ENCODE data around the gene KCNK7. TPM values are rescaled to one million over a fixed set of nuclear protein-coding genes. Genes with fewer than 3 reads are reported as not detected.

KCNK7 gene
- total and polyA plus RNA-seq, 12 donors, result 0.22 to 1.5 (median 0.36) TPM; not detected in 2

DNA sequence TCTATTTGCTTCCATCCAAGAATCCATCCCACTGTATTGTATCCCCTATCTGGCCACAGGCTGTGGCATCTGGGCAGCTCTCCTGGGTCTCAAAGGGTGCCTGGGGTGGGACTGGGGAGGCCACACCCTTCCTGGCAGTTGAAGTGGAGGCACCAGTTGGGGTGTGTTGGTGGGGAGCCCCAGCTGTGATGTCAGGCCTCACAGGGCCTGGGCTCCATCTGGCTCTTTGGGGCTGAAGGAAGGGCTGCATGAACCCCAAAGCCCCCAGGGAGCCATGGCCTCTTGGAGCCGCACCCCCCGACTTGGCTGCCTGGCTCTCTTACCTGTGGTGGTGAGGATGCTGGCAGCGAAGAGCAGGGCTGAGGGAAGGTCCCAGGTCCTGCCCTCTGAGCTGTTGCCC, 469 bp downstream of the KCNK7 start:
- H3K4me1 ChIP-seq, result peaks cover 7 to 43% (median 19%) of the 10 kb centered on the region in 9 donors

DNA sequence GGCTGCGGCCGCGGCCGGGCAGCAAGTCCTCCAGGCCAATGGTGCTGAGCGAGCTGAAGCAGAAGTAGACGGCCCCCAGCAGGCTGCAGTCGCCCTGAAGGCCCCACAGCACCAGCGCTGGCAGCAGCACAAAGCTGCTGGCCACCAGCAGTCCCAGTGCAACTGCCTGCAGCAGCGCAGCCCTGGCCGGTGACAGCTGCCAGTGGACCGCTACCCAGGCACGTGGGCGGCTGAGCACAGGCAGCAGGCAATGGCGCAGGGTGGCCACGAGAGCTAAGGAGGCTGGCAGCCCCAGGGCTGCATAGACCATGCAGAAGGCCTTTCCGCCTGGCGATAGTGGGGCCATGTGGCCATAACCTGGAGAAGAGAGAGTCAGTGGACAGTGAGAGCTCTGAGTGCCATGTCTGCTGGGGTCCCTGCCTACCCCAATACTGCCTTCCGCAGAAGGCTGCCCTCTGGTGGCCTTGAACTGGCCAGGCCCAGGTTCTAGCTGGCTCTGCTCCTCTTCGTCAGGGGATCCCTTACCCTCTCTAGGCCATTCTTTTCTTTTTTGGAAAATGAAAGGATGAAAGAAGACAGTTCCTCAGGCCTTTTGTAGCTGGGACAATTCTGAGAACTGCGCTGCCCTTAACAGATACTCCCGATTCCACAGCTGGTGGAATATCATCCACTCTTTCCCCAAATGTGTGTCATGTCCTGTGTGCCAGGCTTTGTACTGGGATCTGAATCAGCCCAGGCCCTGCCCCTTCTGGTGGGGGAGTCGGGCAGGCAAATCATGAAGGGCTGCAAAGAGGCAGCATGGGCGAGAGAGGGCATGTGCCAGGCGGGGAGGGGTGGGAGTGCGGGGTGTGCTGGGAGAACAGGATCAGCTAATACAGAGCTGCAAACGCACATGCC, 1.8 kb downstream of the KCNK7 start:
- peaks cover 0 to 71% (median 31%) of the 10 kb centered on the region in 9 donors for H3K36me3 ChIP-seq

More for the DNA sequence above, 469 bp downstream of the KCNK7 start:
- Histone ChIP-seq H3K9me3 (no peaks in the 10 kb centered on the region), H3K4me3 (no peak overlapping the region), H3K36me3 (peaks cover 0 to 75% (median 32%) of the 10 kb centered on the region in 9 donors), H3K27me3 (no peaks in the 10 kb centered on the region), H3K27ac (peak overlapping the region in 1 of 10 donors; percentile 15)
- DNase-seq (no peak), ATAC-seq (peak in 1 of 8 donors; percentile 1)
- TF ChIP-seq, protein P1, sequence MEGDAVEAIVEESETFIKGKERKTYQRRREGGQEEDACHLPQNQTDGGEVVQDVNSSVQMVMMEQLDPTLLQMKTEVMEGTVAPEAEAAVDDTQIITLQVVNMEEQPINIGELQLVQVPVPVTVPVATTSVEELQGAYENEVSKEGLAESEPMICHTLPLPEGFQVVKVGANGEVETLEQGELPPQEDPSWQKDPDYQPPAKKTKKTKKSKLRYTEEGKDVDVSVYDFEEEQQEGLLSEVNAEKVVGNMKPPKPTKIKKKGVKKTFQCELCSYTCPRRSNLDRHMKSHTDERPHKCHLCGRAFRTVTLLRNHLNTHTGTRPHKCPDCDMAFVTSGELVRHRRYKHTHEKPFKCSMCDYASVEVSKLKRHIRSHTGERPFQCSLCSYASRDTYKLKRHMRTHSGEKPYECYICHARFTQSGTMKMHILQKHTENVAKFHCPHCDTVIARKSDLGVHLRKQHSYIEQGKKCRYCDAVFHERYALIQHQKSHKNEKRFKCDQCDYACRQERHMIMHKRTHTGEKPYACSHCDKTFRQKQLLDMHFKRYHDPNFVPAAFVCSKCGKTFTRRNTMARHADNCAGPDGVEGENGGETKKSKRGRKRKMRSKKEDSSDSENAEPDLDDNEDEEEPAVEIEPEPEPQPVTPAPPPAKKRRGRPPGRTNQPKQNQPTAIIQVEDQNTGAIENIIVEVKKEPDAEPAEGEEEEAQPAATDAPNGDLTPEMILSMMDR (IDR thresholded peaks at IDR 0.05), result no peak
- intact Hi-C loops (cut with DNase I), result no loop called here
- 69 to 88% methylated on average over 3 of the region's 3 CpGs for WGBS, 2 donors

DNA sequence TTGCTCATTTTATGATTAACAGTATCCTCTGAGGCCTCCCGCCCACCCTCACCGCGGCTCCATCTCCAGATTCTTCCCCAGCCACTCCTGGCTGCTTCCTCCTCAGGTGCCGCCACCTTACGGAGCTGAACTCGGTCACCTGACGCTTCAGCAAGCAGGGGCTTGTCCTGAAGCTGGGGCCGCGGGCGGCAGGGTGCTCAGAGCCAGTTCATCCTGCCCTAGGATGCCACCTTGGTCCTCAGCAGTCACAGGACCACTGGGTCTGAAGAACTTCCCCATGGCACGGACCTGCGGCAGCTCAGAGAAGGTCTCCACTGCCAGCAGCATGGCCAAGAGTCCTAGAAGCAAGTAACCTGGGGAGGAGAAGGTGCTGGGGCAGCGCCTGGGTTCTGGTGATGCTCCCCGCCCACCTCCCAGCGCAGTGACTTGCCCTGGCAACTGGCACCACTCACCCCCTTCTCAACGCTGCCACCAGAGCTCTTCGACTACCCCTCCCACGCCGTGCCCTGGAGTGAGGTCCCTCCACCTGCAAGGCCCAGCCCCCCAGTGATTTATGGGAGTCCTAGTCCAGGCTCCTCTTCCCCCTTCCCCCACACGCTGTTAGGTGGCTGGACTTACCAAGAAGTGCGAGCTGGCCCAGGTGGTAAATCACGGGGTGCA, 2.6 kb downstream of the KCNK7 start:
- ATAC-seq (no peak), DNase-seq (no peak)
- WGBS, 2 donors, result 85 to 90% methylated on average over 22 of the region's 22 CpGs
- Histone ChIP-seq H3K4me3 (peak overlapping the region in 1 of 10 donors; percentile 40), H3K27me3 (no peaks in the 10 kb centered on the region), H3K9me3 (no peaks in the 10 kb centered on the region), H3K27ac (peak overlapping the region in 4 of 10 donors; percentile 26 to 75 (median 68)), H3K4me1 (peaks cover 19 to 65% (median 39%) of the 10 kb centered on the region in 9 donors), H3K36me3 (peaks cover 0 to 63% (median 23%) of the 10 kb centered on the region in 9 donors)
- intact Hi-C loops (cut with DNase I), result loop anchor here in 4 of 10 donors (2.0 to 5.0 kb wide), 2 partner anchors 51 to 52 kb away; no protein-coding TSS in a partner anchor
- TF ChIP-seq, protein P1 (IDR thresholded peaks at IDR 0.05), result no peak

More for the DNA sequence above, 1.8 kb downstream of the KCNK7 start:
- ATAC-seq, result peak in 7 of 8 donors; percentile 28 to 50 (median 43)
- Histone ChIP-seq H3K9me3 (no peaks in the 10 kb centered on the region), H3K27me3 (no peaks in the 10 kb centered on the region), H3K4me3 (no peak overlapping the region), H3K4me1 (peaks cover 11 to 57% (median 31%) of the 10 kb centered on the region in 9 donors), H3K27ac (peak overlapping the region in 3 of 10 donors; percentile 19 to 39 (median 26))
- WGBS, 2 donors, result 76 to 83% methylated on average over 26 of the region's 26 CpGs
- peak in 1 of 2 donors; percentile 50 for DNase-seq
- intact Hi-C loops (cut with DNase I), result loop anchor here in 4 of 10 donors (2.0 to 5.0 kb wide), 2 partner anchors 51 to 53 kb away; no protein-coding TSS in a partner anchor
- TF ChIP-seq, protein P1 (IDR thresholded peaks at IDR 0.05), result peak; percentile 49 to 80 (median 70)
